BLaER1 (cell line): ENCODE data around the gene MUC20.
"Not testable (repeated sequence)": the region's sequence is repeated elsewhere in the genome, so short reads cannot be mapped to it uniquely, and the experiment has no call there.

Experiments
- H3K27ac ChIP-seq: shearing (Covaris generic); formaldehyde crosslinking; 2 replicates; pipeline ENCODE4 v1.8.1; 2022
- H3K27me3 ChIP-seq: shearing (Covaris generic); formaldehyde crosslinking; 2 replicates; pipeline ENCODE4 v1.8.1; 2022
- H3K36me3 ChIP-seq: shearing (Covaris generic); formaldehyde crosslinking; 2 replicates; pipeline ENCODE4 v1.8.1; 2022
- H3K4me1 ChIP-seq: shearing (Covaris generic); formaldehyde crosslinking; 2 replicates; pipeline ENCODE4 v1.8.1; 2022
- H3K4me2 ChIP-seq: shearing (Covaris generic); formaldehyde crosslinking; 2 replicates; pipeline ENCODE4 v1.8.1; 2022
- H3K4me3 ChIP-seq: shearing (Covaris generic); formaldehyde crosslinking; 2 replicates; pipeline ENCODE4 v1.8.1; 2022
- H3K9ac ChIP-seq: shearing (Covaris generic); formaldehyde crosslinking; 2 replicates; pipeline ENCODE4 v1.8.1; 2022
- H3K9me3 ChIP-seq: shearing (Covaris generic); formaldehyde crosslinking; 2 replicates; pipeline ENCODE4 v1.8.1; 2022
- H4K20me1 ChIP-seq: shearing (Covaris generic); formaldehyde crosslinking; 2 replicates; pipeline ENCODE4 v1.8.1; 2022
- Cebpa-rat ChIP-seq: shearing (Covaris generic); IDR thresholded peaks from 2 replicates; pipeline ENCODE4 v1.8.1; 2022

The MUC20 gene

GRCh38 chr3:195705081-195705991 lies 15.4 kb upstream of the MUC20 start:
- Histone ChIP-seq H3K4me2 (no peak overlapping the region), H3K27me3 (no peaks in the 10 kb centered on the region), H3K9me3 (no peaks in the 10 kb centered on the region)

GRCh38 chr3:195708061-195708460 lies 12.7 kb upstream of the MUC20 start:
- no peak for TF ChIP-seq Cebpa-rat
- no peak overlapping the region for H3K4me3 ChIP-seq
- H3K36me3 ChIP-seq: peaks cover 40% of the 10 kb centered on the region; the same call in 1 of the 2 replicates
- H3K4me2 ChIP-seq: no peak overlapping the region
- no peaks in the 10 kb centered on the region for H4K20me1 ChIP-seq
- H3K9ac ChIP-seq: no peak overlapping the region
- H3K27me3 ChIP-seq: no peaks in the 10 kb centered on the region
- H3K9me3 ChIP-seq: no peaks in the 10 kb centered on the region
- no peaks in the 10 kb centered on the region for H3K4me1 ChIP-seq
- H3K27ac ChIP-seq: no peak overlapping the region

More at GRCh38 chr3:195705081-195705991, 15.4 kb upstream of the MUC20 start:
- Histone ChIP-seq H4K20me1 (no peaks in the 10 kb centered on the region), H3K4me1 (no peaks in the 10 kb centered on the region), H3K27ac (no peak overlapping the region), H3K9ac (no peak overlapping the region), H3K36me3 (peaks cover 31% of the 10 kb centered on the region; the same call in 1 of the 2 replicates), H3K4me3 (no peak overlapping the region)
- no peak for TF ChIP-seq Cebpa-rat

- no peak overlapping the region for H3K4me2 ChIP-seq
- H3K4me1 ChIP-seq: no peaks in the 10 kb centered on the region
- no peaks in the 10 kb centered on the region for H3K27me3 ChIP-seq
- no peak for TF ChIP-seq Cebpa-rat
- H4K20me1 ChIP-seq: no peaks in the 10 kb centered on the region
- no peak overlapping the region for H3K9ac ChIP-seq
- H3K36me3 ChIP-seq: peaks cover 43% of the 10 kb centered on the region; the same call in 1 of the 2 replicates
- no peaks in the 10 kb centered on the region for H3K9me3 ChIP-seq
- no peak overlapping the region for H3K27ac ChIP-seq
- no peak overlapping the region for H3K4me3 ChIP-seq
These were observed 11.9 kb upstream of the MUC20 start for GRCh38 chr3:195708626-195709481.

GRCh38 chr3:195709676-195710085 lies 11.1 kb upstream of the MUC20 start:
- no peaks in the 10 kb centered on the region for H3K27me3 ChIP-seq
- H3K9me3 ChIP-seq: peaks cover 6% of the 10 kb centered on the region
- no peak overlapping the region for H3K27ac ChIP-seq
- peaks cover 51% of the 10 kb centered on the region for H3K36me3 ChIP-seq
- no peaks in the 10 kb centered on the region for H4K20me1 ChIP-seq
- no peak for TF ChIP-seq Cebpa-rat
- H3K4me1 ChIP-seq: no peaks in the 10 kb centered on the region
- H3K4me3 ChIP-seq: no peak overlapping the region
- no peak overlapping the region for H3K9ac ChIP-seq
- no peak overlapping the region for H3K4me2 ChIP-seq

- not testable (repeated sequence) for H4K20me1 ChIP-seq, H3K4me1 ChIP-seq, H3K27me3 ChIP-seq, H3K9ac ChIP-seq, H3K4me2 ChIP-seq, H3K27ac ChIP-seq, H3K4me3 ChIP-seq
- Histone ChIP-seq H3K36me3 (peaks cover 57% of the 10 kb centered on the region), H3K9me3 (peaks cover 12% of the 10 kb centered on the region)
These were observed 10.5 kb upstream of the MUC20 start for GRCh38 chr3:195710126-195710905.

- not testable (repeated sequence) for H3K27me3 ChIP-seq, H3K9ac ChIP-seq, H4K20me1 ChIP-seq, H3K4me1 ChIP-seq, H3K4me2 ChIP-seq, H3K4me3 ChIP-seq, H3K27ac ChIP-seq
- Histone ChIP-seq H3K36me3 (peaks cover 66% of the 10 kb centered on the region), H3K9me3 (peaks cover 21% of the 10 kb centered on the region)
These were observed 9.5 kb upstream of the MUC20 start for GRCh38 chr3:195711091-195711812.

GRCh38 chr3:195711813-195712534 lies 8.8 kb upstream of the MUC20 start:
- Histone ChIP-seq H3K4me3 (no peak overlapping the region), H4K20me1 (no peaks in the 10 kb centered on the region), H3K4me1 (no peaks in the 10 kb centered on the region), H3K9me3 (peaks cover 28% of the 10 kb centered on the region), H3K36me3 (peaks cover 69% of the 10 kb centered on the region), H3K4me2 (no peak overlapping the region), H3K27ac (no peak overlapping the region), H3K9ac (no peak overlapping the region), H3K27me3 (no peaks in the 10 kb centered on the region)
- TF ChIP-seq Cebpa-rat: no peak

- not testable (repeated sequence) for H3K4me1 ChIP-seq, H3K9ac ChIP-seq, H3K27ac ChIP-seq, H4K20me1 ChIP-seq, H3K4me3 ChIP-seq, H3K27me3 ChIP-seq, H3K4me2 ChIP-seq
- H3K36me3 ChIP-seq: peaks cover 69% of the 10 kb centered on the region
- peaks cover 34% of the 10 kb centered on the region for H3K9me3 ChIP-seq
These were observed 8.3 kb upstream of the MUC20 start for GRCh38 chr3:195712535-195712910.

- H3K36me3 ChIP-seq: peaks cover 67% of the 10 kb centered on the region
- H3K27me3 ChIP-seq, H3K27ac ChIP-seq, H3K4me2 ChIP-seq, H3K4me1 ChIP-seq, H3K9ac ChIP-seq, H4K20me1 ChIP-seq, H3K4me3 ChIP-seq: not testable (repeated sequence)
- H3K9me3 ChIP-seq: peaks cover 34% of the 10 kb centered on the region
These were observed 7.6 kb upstream of the MUC20 start for GRCh38 chr3:195713150-195713549.
